Activated CD8-positive, alpha-beta memory T cell treated with anti-CD3 and anti-CD28 coated beads for 36 hours (primary cell): ENCODE measurements around the gene EEF1G. TPM values are rescaled to one million over a fixed set of nuclear protein-coding genes. Genes with fewer than 3 reads are reported as not detected.

Source experiments
- CTCF ChIA-PET: fragments of 350-600 bp; sonication (Branson Sonifier 250); formaldehyde crosslinking; loops from one replicate; lab custom pipeline; 2021; ENCODE audit warnings: antibody characterized with exemption; lab: Charles Lee
- POLR2A ChIA-PET: fragments of 350-600 bp; sonication (Branson Sonifier 250); formaldehyde crosslinking; loops from one replicate; lab custom pipeline; 2021; ENCODE audit warnings: antibody characterized with exemption; lab: Charles Lee
- total RNA-seq, 2 experiments: library from RNA; stranded (reverse); gene quantifications; one replicate each; pipeline ENCODE4 v1.2.3, GENCODE V29; 2021

Gene EEF1G
- total RNA-seq, 2 experiments from 2014 or later: 1,860 to 1,862 TPM

DNA sequence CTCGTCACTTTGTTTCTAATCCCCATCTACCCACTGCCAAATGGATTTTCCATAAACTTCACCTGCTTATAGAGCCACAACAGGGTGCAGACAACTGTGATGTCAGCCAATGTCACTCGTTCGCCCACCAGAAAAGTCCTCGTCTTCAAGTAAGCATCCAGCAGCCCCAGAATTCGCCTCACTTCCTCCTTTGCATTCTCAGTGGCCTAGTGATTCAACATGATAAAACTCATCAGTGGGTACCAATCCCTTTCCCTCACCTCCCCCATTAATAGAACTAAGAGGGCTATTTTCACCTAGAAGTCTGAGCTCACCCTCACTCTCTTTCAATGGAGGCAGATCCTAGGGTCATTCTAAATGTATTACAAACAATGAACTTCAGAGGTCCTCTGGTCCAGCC lies 2.8 kb downstream of the EEF1G start:
- ChIA-PET POLR2A (interaction anchor here (0.6 kb wide), 3 partner anchors 20 to 287 kb away, joined by 3 to 9 read pairs (median 6); partner anchors contain the start of gene TUT1), CTCF (interaction anchor here (2.2 to 2.6 kb wide), 3 partner anchors 11 to 146 kb away, joined by 7 to 16 read pairs (median 9); no protein-coding TSS in a partner anchor)

DNA sequence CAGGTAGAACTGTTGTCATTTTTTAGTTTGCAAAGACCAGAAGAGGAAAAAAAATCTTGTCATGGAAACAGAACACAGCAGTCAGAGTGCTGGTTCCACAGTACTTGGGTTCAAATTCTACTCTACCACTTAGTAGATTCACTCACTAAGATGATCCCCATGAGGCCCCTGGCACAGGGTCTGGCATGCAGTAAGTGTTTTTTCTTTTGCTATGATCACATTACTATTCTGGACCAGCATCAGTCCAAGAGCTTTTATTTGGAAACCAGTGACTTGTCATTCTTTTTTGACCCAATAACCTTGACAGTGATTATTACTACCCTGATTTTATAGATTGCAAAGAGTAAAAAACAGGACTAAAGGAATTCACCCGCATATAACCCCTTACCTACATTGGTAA lies 4.1 kb downstream of the EEF1G start:
- ChIA-PET CTCF (interaction anchor here (2.2 to 2.6 kb wide), 3 partner anchors 10 to 145 kb away, joined by 7 to 16 read pairs (median 9); no protein-coding TSS in a partner anchor), POLR2A (interaction anchor here (1.3 kb wide), 1 partner anchor 8 kb away, joined by 5 read pairs; no protein-coding TSS in a partner anchor)

DNA sequence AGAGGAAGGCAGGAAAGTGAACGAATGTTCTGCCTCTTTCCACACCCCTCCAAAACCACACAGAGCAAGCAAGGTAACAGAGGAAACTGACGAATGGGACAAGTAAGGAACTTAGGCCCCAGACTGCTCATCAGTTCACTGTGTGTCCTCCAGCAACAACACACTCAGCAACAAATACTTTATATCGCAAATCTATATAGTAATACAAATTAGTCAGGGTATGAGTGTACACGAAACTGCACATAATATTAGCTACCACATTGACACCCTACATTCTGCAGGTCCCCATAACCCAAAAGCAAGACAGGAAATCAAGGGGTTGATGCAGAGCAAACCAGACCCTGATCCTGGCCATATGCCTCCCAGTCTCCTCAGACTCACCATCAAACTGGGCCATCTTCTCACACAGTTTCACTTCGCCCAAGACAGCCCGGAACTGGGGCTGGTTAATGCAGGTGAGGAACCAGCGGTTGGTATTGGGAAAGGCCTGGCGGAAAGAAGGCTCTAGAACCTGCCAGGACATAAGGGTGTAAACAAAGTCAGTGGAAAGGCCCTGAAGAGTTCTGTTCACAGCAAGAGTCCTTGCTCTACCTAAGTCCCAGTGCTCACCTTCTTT lies 6.6 kb downstream of the EEF1G start:
- CTCF ChIA-PET: interaction anchor here (1.1 to 2.1 kb wide), 3 partner anchors 9 to 25 kb away, joined by 3 to 14 read pairs (median 4); no protein-coding TSS in a partner anchor
- POLR2A ChIA-PET: interaction anchor here (0.6 to 2.0 kb wide), 2 partner anchors 10 to 154 kb away, joined by 4 to 7 read pairs; no protein-coding TSS in a partner anchor

DNA sequence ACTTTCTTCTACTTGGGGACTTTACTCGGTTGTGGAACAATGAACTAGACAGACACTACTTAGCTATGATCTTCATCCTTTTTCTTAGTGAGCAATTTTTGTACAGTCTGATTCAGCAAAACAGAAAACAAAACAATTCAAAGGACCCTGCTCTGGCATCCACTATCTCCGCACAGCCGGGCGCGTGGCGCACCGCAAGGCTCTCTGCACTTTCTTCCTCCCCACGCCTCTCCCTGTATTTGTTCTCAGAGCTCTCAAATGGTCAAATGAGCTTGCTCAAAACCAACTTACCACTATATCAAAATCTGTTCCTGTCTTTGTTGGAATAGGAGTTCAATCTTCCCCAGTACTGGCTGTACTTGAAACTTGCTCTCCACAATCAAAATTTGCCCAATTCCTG lies 7.4 kb downstream of the EEF1G start:
- ChIA-PET CTCF (interaction anchor here (0.6 to 2.1 kb wide), 2 partner anchors 22 to 97 kb away, joined by 3 to 14 read pairs; no protein-coding TSS in a partner anchor), POLR2A (interaction anchor here (2.0 kb wide), 1 partner anchor 9 kb away, joined by 7 read pairs; no protein-coding TSS in a partner anchor)

DNA sequence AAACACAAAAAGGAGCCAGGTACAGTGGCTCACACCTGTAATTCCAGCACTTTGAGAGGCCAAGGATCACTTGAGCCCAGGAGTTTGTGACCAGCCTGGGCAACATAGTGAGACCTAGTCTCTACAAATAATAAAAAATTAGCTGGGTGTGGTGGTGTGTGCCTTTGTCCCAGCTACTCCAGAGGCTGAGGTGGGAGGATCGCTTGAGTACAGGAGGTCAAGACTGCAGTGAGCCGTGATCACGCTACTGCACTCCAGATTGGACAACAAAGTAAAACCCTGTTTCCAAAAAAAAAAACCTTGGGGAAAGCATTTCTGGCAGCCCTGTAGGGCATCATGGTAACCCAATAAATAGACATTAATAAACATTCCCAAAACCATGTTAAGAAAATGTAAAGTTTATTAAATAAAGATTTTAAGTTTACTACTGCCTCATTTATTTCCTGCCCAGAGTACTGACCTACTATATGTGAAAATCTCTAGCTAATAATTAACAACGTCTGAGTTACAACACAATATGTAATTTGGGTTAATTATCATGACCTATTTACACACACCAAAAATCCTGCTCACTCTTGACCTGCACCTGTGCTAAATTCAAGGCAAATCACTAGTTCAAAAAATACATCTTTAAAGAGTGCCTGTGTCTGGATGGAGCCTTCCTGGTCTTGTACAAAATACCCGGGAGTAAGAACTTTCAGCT lies 8.4 kb downstream of the EEF1G start:
- CTCF ChIA-PET: interaction anchor here (1.1 to 3.0 kb wide), 3 partner anchors 7 to 140 kb away, joined by 3 to 11 read pairs (median 5); no protein-coding TSS in a partner anchor
- POLR2A ChIA-PET: interaction anchor here (2.0 kb wide), 1 partner anchor 8 kb away, joined by 7 read pairs; no protein-coding TSS in a partner anchor

DNA sequence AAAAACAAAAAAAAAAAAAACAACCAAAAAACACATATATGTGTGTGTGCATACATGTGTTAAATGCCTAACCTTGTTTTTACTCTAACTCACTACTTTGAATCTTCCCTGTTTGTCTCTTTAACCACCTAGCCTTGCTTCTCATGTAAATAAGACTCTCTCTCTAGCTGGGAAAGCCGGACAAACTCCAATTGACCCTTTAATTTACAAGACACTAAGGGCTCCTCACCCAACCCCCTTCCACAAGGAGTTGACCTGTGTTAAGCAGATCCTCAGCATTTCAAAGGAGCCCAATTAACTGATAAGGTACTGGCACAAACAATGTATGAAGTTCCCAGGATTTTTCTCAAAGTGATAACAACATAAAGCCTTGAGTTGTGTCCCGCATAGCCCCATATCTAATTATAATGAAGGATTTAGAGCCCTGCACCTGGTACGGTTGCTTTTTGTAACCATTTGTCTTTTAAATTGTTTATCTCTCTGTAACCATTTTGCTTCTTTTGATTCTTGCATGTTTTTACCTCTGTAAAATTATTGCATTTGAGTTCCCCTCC lies 11.9 kb downstream of the EEF1G start:
- ChIA-PET CTCF (interaction anchor here (5.8 to 7.2 kb wide), 2 partner anchors 18 to 137 kb away, joined by 39 to 69 read pairs; no protein-coding TSS in a partner anchor), POLR2A (interaction anchor here (0.6 to 1.3 kb wide), 2 partner anchors 8 to 12 kb away, joined by 5 to 7 read pairs; partner anchors contain the start of gene EEF1G)

DNA sequence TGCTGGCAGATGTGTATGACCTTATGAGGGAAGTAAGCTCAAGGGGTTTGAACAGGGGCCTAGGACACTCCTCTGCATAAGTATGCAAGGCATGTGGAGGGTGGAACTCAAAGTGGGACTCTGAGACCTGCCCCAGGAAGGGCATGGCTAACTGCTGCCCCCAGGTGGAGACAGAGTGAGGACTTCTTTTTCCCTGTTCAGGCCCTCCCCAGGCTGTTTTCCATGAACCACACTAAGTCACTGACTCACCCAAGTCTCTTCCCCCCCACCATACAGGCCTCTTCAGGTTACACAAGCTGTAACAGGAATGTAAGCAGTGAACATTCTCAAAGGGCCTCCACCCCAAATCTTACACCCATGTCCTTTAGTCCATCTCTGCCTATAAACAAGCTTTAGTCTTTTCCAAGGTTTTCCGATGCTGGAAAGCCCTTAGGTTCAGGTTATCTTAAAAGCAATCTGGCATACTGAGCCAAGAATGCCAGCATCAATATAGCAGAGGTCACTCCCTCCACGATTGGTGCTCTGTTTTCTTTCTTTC lies 13.1 kb downstream of the EEF1G start:
- ChIA-PET POLR2A (interaction anchor here (0.8 to 1.4 kb wide), 4 partner anchors 9 to 136 kb away, joined by 3 to 8 read pairs (median 4); no protein-coding TSS in a partner anchor), CTCF (interaction anchor here (0.9 to 7.2 kb wide), 9 partner anchors 9 to 169 kb away, joined by 3 to 69 read pairs (median 5); no protein-coding TSS in a partner anchor)

DNA sequence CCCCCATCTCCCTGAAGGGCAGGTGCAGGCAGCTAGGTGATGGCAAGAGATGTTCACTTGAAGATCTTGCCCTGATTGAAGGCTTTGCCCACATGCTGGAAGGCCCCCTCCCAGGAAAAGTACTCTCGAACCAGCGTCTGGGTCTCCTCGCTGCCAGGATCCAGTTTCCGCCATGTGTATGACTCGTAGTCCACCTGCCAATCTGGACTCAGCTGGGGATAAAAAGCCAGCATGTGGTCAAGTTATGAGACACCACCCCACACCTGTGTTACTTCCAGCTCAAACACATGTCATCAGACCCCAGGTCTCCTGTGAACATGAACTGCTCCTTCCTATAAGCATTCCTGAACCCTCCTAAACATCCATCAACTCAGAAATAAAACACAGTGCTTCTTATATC lies 14.1 kb downstream of the EEF1G start:
- CTCF ChIA-PET: interaction anchor here (0.5 to 7.2 kb wide), 8 partner anchors 9 to 135 kb away, joined by 3 to 69 read pairs (median 8); partner anchors contain the start of gene TUT1
- POLR2A ChIA-PET: interaction anchor here (0.7 to 1.3 kb wide), 3 partner anchors 16 to 297 kb away, joined by 3 to 6 read pairs (median 3); no protein-coding TSS in a partner anchor

DNA sequence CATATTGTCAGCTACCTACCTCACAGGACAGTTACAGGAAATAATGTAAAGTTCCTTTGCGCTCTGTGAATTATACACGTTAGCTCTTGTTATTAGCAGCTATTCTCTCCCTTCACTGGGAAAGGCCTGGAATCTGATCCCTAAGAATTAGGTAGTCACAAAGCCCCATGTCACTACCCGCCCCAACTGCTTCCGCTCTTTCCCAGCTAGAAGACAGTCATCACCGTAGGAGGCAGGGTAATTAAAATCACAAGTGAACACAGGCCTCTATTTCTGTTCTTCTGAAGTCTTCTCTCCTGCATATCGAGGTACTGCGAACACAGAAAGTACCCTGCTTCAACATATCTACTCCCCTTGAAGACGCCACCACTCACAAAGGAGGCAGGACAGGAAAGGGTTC lies 14.5 kb downstream of the EEF1G start:
- ChIA-PET CTCF (interaction anchor here (0.5 to 7.2 kb wide), 9 partner anchors 11 to 164 kb away, joined by 3 to 69 read pairs (median 5); partner anchors contain the start of gene TUT1), POLR2A (interaction anchor here (0.7 to 4.7 kb wide), 4 partner anchors 15 to 297 kb away, joined by 3 to 53 read pairs (median 7); partner anchors contain the start of gene EEF1G)

DNA sequence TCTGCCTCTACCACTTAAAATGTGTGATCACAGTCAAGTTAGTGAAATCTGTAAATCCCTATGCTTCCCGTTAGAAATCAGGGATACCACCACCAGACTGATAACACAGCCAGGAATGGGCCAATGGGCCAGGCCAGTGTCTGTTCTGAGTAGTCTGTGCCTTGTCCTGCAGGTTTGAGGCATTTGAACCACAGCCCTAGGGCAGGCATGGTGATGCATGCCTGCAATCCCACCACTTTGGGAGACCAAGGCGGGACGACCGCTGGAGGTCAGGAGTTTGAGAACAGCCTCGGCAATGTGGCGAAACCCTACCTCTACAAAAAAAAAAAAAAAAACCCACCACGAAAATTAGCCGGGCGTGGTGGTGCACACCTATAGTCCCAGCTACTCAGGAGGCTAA lies 15.0 kb downstream of the EEF1G start:
- POLR2A ChIA-PET: interaction anchor here (0.6 to 4.7 kb wide), 5 partner anchors 15 to 298 kb away, joined by 3 to 53 read pairs (median 6); partner anchors contain the start of gene EEF1G
- CTCF ChIA-PET: interaction anchor here (1.1 to 7.2 kb wide), 8 partner anchors 9 to 164 kb away, joined by 3 to 69 read pairs (median 6); no protein-coding TSS in a partner anchor

DNA sequence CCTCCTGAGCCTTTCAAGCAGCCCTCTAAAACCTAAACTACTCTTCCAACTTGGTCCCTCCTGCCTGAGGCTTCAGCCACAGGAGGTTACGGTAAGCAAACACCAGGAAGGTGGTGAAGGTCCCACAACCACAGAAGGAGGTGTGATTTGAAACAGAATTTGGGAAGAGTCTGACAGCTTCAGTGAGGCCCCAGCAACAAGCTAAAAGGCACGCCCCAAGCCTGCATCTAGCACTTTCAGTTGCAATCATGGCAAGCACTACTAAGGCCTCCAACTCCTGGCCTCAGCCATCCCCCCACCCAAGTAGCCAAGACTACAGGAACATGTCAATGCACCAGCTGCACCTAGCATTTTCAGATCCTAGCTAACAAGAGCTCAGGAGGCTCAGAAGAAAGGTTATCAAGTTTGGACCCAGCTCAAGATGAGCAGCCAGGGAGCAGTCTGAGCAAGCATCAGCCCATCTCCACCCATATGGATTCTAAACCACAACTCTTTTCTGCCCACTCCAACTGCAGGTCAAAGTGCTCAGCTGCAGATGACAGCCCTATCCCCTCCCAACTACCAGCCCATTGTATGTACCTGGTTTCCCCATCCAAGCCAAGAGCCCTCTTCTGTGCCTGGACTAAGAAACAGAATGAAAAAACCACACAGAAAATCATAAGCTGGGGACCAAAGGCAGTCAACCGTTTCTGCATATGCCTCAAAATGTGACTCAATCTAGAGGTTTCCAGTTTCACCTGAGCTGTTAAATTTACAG lies 16.6 kb downstream of the EEF1G start:
- CTCF ChIA-PET: interaction anchor here (0.7 to 7.2 kb wide), 7 partner anchors 13 to 133 kb away, joined by 3 to 69 read pairs (median 6); no protein-coding TSS in a partner anchor

DNA sequence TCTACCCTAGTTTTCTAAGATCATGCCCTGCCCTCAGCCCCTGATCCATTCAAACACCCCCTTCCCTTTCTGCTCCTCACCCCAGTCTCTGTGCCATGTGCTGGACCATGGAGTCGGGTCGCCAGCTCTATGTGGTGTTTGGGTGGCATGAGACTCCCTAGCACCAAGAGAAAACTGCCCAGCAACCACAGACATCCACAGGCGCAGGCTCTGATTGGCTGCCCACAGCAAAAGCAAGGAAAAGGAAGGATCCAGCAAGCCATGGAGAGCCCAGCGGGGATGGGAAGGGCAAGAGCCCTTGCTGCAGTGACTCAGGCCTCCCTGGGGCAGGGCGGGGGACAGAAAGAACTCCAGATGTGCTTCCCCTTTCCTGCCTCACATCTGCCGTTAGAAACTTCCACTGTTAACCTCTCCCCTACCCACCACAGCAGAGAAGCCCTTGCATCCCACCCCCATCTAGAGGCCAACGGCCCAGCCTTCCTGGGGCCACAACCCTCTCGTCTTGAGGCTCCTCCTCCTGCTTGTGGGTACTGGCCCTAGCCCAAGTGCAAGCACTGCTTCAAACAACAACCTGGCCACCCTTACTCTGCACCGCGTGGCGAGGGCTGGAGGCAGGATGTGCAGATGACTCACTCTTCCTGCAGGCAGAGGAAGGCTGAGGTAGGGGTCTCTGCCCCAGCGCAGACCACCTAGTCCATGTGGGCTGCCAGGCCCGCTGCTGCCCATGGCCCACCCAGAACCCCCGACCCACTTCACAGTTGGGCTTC lies 17.4 kb downstream of the EEF1G start:
- ChIA-PET CTCF (interaction anchor here (1.7 to 7.2 kb wide), 4 partner anchors 12 to 132 kb away, joined by 7 to 69 read pairs (median 24); no protein-coding TSS in a partner anchor), POLR2A (interaction anchor here (0.6 to 4.7 kb wide), 10 partner anchors 9 to 285 kb away, joined by 3 to 53 read pairs (median 3); partner anchors contain the start of genes C11orf98 and CSKMT)

More for the DNA sequence above, 16.6 kb downstream of the EEF1G start:
- POLR2A ChIA-PET: interaction anchor here (0.5 to 4.7 kb wide), 12 partner anchors 9 to 299 kb away, joined by 3 to 53 read pairs (median 4); partner anchors contain the start of genes AHNAK, C11orf98, CSKMT and EEF1G

DNA sequence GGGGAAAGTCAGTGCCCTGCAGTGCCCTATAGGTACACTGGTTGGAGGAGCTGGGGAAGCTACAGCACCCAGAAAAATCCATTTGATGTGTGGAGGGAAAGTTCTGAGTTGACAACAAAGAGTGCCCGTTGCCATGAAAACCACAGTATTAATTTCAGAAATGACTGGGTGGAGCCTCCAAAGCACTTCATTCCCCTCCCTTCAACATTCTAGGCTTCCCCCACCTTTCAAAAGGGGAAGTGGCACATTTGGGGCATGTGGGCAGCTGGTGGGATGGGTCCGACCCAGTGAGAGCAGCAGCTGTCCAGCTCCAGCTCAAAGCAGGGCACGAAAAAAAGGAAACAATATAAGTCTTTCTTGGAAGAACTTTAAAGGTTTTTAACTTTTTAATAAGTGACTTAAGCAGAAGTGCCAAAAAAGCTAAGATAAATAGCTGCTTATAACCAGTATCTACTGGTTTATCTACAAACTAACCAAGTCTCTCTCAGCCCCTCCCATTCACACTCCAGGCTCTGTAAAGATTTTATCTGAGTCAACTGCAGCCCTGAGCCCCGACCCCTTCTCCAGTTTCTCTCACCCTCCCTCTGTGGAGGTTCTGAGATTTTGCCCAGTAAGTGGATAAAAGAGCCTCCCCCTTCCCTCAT lies 18.1 kb downstream of the EEF1G start:
- CTCF ChIA-PET: interaction anchor here (0.9 to 7.2 kb wide), 5 partner anchors 8 to 131 kb away, joined by 3 to 69 read pairs (median 5); partner anchors contain the start of genes AHNAK and TUT1
- POLR2A ChIA-PET: interaction anchor here (0.6 to 4.7 kb wide), 7 partner anchors 8 to 231 kb away, joined by 3 to 53 read pairs (median 3); no protein-coding TSS in a partner anchor

DNA sequence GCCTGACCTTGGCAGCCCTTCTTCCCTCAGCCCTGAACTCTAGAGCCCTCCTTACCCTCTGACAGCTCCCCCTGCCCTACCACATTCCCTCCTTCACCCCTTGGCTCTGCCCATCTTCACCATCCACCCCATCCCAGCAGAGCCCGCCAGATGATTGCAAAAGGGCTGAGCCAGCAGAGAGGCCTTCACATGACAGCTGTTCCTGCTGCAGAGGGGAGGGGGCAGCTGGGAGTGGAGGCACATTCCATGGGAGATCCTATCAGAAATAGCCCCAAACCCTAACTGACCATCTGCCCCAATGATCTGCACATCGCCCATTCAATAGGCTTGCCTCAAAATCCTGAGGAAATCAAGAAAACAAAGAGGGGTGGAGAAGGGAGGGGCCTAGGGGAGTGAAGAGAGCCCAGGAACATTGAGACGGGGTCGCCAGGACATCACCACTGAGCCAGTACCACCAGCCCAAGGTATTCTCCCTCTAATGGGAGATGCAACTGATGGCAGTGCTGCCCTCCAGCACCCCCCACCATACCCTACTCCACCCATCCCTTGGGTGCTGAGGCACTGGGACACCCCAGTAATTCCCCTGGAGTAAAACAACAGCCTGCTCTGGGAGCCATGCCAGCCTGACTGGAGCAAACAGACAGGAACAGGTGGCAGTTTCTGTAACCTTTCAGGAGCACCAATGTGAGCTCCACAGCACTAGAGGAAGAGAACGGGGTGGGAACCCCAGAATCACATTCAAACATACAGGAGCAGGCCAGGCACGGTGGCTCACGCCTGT lies 19.1 kb downstream of the EEF1G start:
- POLR2A ChIA-PET: interaction anchor here (0.7 to 4.7 kb wide), 4 partner anchors 10 to 117 kb away, joined by 3 to 53 read pairs (median 5); partner anchors contain the start of genes LBHD1 and UQCC3
- CTCF ChIA-PET: interaction anchor here (0.6 to 7.2 kb wide), 8 partner anchors 7 to 1634 kb away, joined by 3 to 69 read pairs (median 4); partner anchors contain the start of genes AHNAK and TUT1
